Bronchial epithelial cell (primary cell): ENCODE results near the gene KCNK2. TPM values are rescaled to one million over a fixed set of nuclear protein-coding genes. Genes with fewer than 3 reads are reported as not detected.

Experiments used
- DNase-seq: peaks from one replicate; pipeline ENCODE4 v3.0.0-alpha.2; 2010; ENCODE audit warnings: low read depth
- FAIRE-seq: peaks from 2 replicates; lab custom pipeline; 2011; peaks lifted over from hg19 to GRCh38; lab: Jason Lieb, UNC
- H3K27me3 ChIP-seq: 2 replicates; pipeline ENCODE4 v1.5.1; 2011; ENCODE audit warnings: low read length; ENCODE audit not compliant: control insufficient read depth, insufficient read depth
- H3K36me3 ChIP-seq: 2 replicates; pipeline ENCODE4 v1.5.1; 2011; ENCODE audit warnings: low read length; ENCODE audit not compliant: control insufficient read depth, insufficient read depth
- H3K4me3 ChIP-seq: 2 replicates; pipeline ENCODE4 v1.5.1; 2011; ENCODE audit warnings: mild to moderate bottlenecking, low read depth, low read length, control low read depth
- total RNA-seq: library from RNA; depleted of rRNA; stranded (reverse); fragments of >200 nt; gene quantifications from 2 replicates; pipeline ENCODE4 v1.2.1, GENCODE V29; 2014
- TF ChIP-seq, protein P1 (sequence below): IDR thresholded peaks from 2 replicates; pipeline ENCODE4 v1.5.1; 2011; ENCODE audit warnings: mild to moderate bottlenecking, moderate library complexity, low read length, control low read depth, inconsistent platforms; ENCODE audit not compliant: insufficient read depth, severe bottlenecking

Gene KCNK2
- total RNA-seq, 1 donor from 2014 or later = 1.3 TPM

- peaks cover 18% of the 10 kb centered on the region for H3K27me3 ChIP-seq
- FAIRE-seq (no peak), DNase-seq (no peak)
- H3K4me3 ChIP-seq = no peak overlapping the region
- H3K36me3 ChIP-seq = no peaks in the 10 kb centered on the region
- TF ChIP-seq, protein P1, sequence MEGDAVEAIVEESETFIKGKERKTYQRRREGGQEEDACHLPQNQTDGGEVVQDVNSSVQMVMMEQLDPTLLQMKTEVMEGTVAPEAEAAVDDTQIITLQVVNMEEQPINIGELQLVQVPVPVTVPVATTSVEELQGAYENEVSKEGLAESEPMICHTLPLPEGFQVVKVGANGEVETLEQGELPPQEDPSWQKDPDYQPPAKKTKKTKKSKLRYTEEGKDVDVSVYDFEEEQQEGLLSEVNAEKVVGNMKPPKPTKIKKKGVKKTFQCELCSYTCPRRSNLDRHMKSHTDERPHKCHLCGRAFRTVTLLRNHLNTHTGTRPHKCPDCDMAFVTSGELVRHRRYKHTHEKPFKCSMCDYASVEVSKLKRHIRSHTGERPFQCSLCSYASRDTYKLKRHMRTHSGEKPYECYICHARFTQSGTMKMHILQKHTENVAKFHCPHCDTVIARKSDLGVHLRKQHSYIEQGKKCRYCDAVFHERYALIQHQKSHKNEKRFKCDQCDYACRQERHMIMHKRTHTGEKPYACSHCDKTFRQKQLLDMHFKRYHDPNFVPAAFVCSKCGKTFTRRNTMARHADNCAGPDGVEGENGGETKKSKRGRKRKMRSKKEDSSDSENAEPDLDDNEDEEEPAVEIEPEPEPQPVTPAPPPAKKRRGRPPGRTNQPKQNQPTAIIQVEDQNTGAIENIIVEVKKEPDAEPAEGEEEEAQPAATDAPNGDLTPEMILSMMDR = no peak
Measured at GRCh38 chr1:215081661-215082531, 641 bp upstream of the KCNK2 start.

- DNase-seq = no peak
- Histone ChIP-seq H3K4me3 (peak overlapping the region; percentile 35), H3K27me3 (peaks cover 18% of the 10 kb centered on the region), H3K36me3 (no peaks in the 10 kb centered on the region)
- TF ChIP-seq, protein P1 = no peak
- no peak for FAIRE-seq
Measured at GRCh38 chr1:215083383-215083961, 935 bp downstream of the KCNK2 start.

- H3K27me3 ChIP-seq = peaks cover 18% of the 10 kb centered on the region
- no peak overlapping the region for H3K4me3 ChIP-seq
- H3K36me3 ChIP-seq = no peaks in the 10 kb centered on the region
- DNase-seq (no peak), FAIRE-seq (no peak)
- TF ChIP-seq, protein P1 = no peak
Measured at GRCh38 chr1:215084621-215085020, 2.1 kb downstream of the KCNK2 start.

DNA sequence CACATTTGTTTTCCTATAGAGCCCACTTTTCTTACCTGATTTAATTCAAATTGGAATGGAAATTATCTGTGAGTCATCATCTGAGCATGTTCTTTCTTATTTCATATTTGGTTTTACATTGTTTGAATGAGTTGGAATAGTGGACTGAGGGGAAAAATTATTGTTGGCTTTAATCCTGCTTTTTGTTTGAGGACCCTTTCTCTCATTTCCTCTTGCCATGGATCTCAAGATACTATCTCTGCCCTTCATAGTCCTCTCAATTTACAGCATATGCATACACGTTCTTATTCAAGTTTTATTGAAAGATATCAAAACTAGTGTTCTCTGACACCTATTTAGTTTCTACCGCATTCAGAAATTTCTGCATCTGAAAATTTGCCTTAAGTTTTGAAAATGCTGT, 5.1 kb downstream of the KCNK2 start:
- DNase-seq = no peak
- Histone ChIP-seq H3K4me3 (no peak overlapping the region), H3K36me3 (no peaks in the 10 kb centered on the region), H3K27me3 (peaks cover 8% of the 10 kb centered on the region)
- TF ChIP-seq, protein P1 = no peak
- no peak for FAIRE-seq

GRCh38 chr1:215094381-215094780, 11.8 kb downstream of the KCNK2 start:
- TF ChIP-seq, protein P1 = no peak
- H3K36me3 ChIP-seq = no peaks in the 10 kb centered on the region
- DNase-seq (no peak), FAIRE-seq (no peak)
- no peak overlapping the region for H3K4me3 ChIP-seq
- no peaks in the 10 kb centered on the region for H3K27me3 ChIP-seq
